ENCODE data around the gene TAX1BP3.

The TAX1BP3 gene

GRCh38 chr17:3688027-3688553 lies 19.7 kb upstream of the TAX1BP3 start:
- no peak for DNase-seq

GRCh38 chr17:3685174-3685573 lies 16.8 kb upstream of the TAX1BP3 start:
- no peak for DNase-seq

GRCh38 chr17:3683054-3683511 lies 14.7 kb upstream of the TAX1BP3 start:
- no peak for DNase-seq

- DNase-seq, result no peak
Observed at GRCh38 chr17:3682033-3682432, 13.7 kb upstream of the TAX1BP3 start.

GRCh38 chr17:3681565-3681964 lies 13.2 kb upstream of the TAX1BP3 start:
- no peak for DNase-seq

- DNase-seq, result no peak
Observed at GRCh38 chr17:3681057-3681456, 12.7 kb upstream of the TAX1BP3 start.

GRCh38 chr17:3679531-3680126 lies 11.3 kb upstream of the TAX1BP3 start:
- DNase-seq, result no peak

- DNase-seq, result no peak
Observed at GRCh38 chr17:3678821-3679530, 10.6 kb upstream of the TAX1BP3 start.

GRCh38 chr17:3678095-3678820 lies 9.9 kb upstream of the TAX1BP3 start:
- DNase-seq, result no peak

GRCh38 chr17:3675886-3676285 lies 7.5 kb upstream of the TAX1BP3 start:
- no peak for DNase-seq

- no peak for DNase-seq
Observed at GRCh38 chr17:3672571-3672970, 4.2 kb upstream of the TAX1BP3 start.

GRCh38 chr17:3669548-3669947 lies 1.2 kb upstream of the TAX1BP3 start:
- DNase-seq, result no peak

- no peak for DNase-seq
Observed at GRCh38 chr17:3669085-3669347, 638 bp upstream of the TAX1BP3 start.

GRCh38 chr17:3667366-3668278 lies 756 bp downstream of the TAX1BP3 start:
- DNase-seq, result no peak

GRCh38 chr17:3666516-3666915 lies 1.9 kb downstream of the TAX1BP3 start:
- no peak for DNase-seq

GRCh38 chr17:3665834-3666233 lies 2.5 kb downstream of the TAX1BP3 start:
- DNase-seq, result no peak

- DNase-seq, result no peak
Observed at GRCh38 chr17:3663102-3664011, 5.0 kb downstream of the TAX1BP3 start.

- no peak for DNase-seq
Observed at GRCh38 chr17:3660311-3660891, 8.0 kb downstream of the TAX1BP3 start.

GRCh38 chr17:3659541-3660111 lies 8.8 kb downstream of the TAX1BP3 start:
- DNase-seq, result no peak

- DNase-seq, result no peak
Observed at GRCh38 chr17:3658784-3659449, 9.5 kb downstream of the TAX1BP3 start.

Measured in NCI-H2081 treated with DMSO at 0.1 percent for 48 hours (cell line).